GM18505 (cell line): ENCODE measurements around the gene FAM72D.
"Not testable (repeated sequence)": the region's sequence is repeated elsewhere in the genome, so short reads cannot be mapped to it uniquely, and the experiment has no call there.

ENCODE experiments used
- ATAC-seq: cut with Tn5 transposase; IDR thresholded peaks from one replicate; pipeline ENCODE4 v1.9.1; 2021; ENCODE audit not compliant: unreplicated experiment

FAM72D gene

GRCh38 chr1:145144264-145144913, 48.6 kb downstream of the FAM72D start:
- not testable (repeated sequence) for ATAC-seq

GRCh38 chr1:145146308-145146707, 50.5 kb downstream of the FAM72D start:
- not testable (repeated sequence) for ATAC-seq

- ATAC-seq, result not testable (repeated sequence)
Measured at GRCh38 chr1:145147172-145147571, 51.4 kb downstream of the FAM72D start.

- not testable (repeated sequence) for ATAC-seq
Measured at GRCh38 chr1:145155421-145155820, 59.6 kb downstream of the FAM72D start.

- not testable (repeated sequence) for ATAC-seq
Measured at GRCh38 chr1:145155873-145156272, 60.1 kb downstream of the FAM72D start.

- ATAC-seq, result not testable (repeated sequence)
Measured at GRCh38 chr1:145156891-145157610, 61.3 kb downstream of the FAM72D start.

- ATAC-seq, result not testable (repeated sequence)
Measured at GRCh38 chr1:145157715-145158114, 61.9 kb downstream of the FAM72D start.

GRCh38 chr1:145161046-145161752, 65.4 kb downstream of the FAM72D start:
- ATAC-seq, result not testable (repeated sequence)
